HepG2 (cell line): ENCODE data around the gene PTGR2. TPM values are rescaled to one million over a fixed set of nuclear protein-coding genes. Genes with fewer than 3 reads are reported as not detected.
"Not testable (repeated sequence)": the region's sequence is repeated elsewhere in the genome, so short reads cannot be mapped to it uniquely, and the experiment has no call there.

Experiments
- ATAC-seq: fragments of 200-7000 bp; cut with Tn5 transposase; 3 replicates; pipeline ENCODE4 v1.9.1; 2020; ENCODE audit warnings: mild to moderate bottlenecking, moderate library complexity
- BruUV-seq: library from RNA; stranded (reverse); fragments of 400-500 nt; replicated peaks from 2 replicates; lab custom pipeline; 2021; lab: Mats Ljungman, UMichigan
- CTCF ChIA-PET: fragments of 300-600 bp; formaldehyde crosslinking; extraction: SDS; loops from one replicate; lab custom pipeline; 2021; ENCODE audit warnings: low total read pairs, inconsistent platforms, low intra/inter-chr PET ratio; lab: Yijun Ruan, JAX
- POLR2A ChIA-PET: fragments of 350-600 bp; sonication (Branson Sonifier 250); formaldehyde crosslinking; loops from one replicate; lab custom pipeline; 2020; ENCODE audit warnings: antibody characterized with exemption, inconsistent platforms; lab: Yijun Ruan, JAX
- DNase-seq: peaks from one replicate; pipeline ENCODE4 v3.0.0-alpha.2; 2015; ENCODE audit warnings: low spot score
- FAIRE-seq: peaks from 3 replicates; lab custom pipeline; 2011; peaks lifted over from hg19 to GRCh38; lab: Jason Lieb, UNC
- H2AFZ ChIP-seq: one replicate; pipeline ENCODE4 v1.6.1; 2011; ENCODE audit warnings: low read length, inconsistent platforms
- H3K27ac ChIP-seq: fragments of 300-600 bp; 3 replicates; pipeline ENCODE4 v1.8.0; 2011; ENCODE audit warnings: mixed run types, mild to moderate bottlenecking, mixed read lengths, low read length, inconsistent platforms; ENCODE audit not compliant: insufficient read depth; ENCODE audit errors: extremely low read length
- H3K27me3 ChIP-seq, 2 experiments: fragments of 200-600 bp in 1 of 2; 2 replicates in 1 of 2; 3 replicates in 1 of 2; pipeline versions ENCODE4 v1.6.0 to v1.8.0; 2011; ENCODE audit warnings: low read length in 2 of 2, mild to moderate bottlenecking in 2 of 2, moderate library complexity in 2 of 2, inconsistent platforms in 1 of 2; ENCODE audit not compliant: insufficient read depth in 2 of 2, control insufficient read depth in 1 of 2
- H3K36me3 ChIP-seq, 2 experiments: fragments of 200-600 bp in 1 of 2; replicated peaks in 1 of 2; 2 replicates in 1 of 2; 3 replicates in 1 of 2; pipeline versions ENCODE4 v1.5.1 to v1.8.0; 2011; ENCODE audit warnings: low read length in 2 of 2, inconsistent platforms in 1 of 2; ENCODE audit not compliant: insufficient read depth in 2 of 2, control insufficient read depth in 1 of 2
- H3K4me1 ChIP-seq: 2 replicates; pipeline ENCODE4 v1.5.1; 2012; ENCODE audit warnings: low read length, inconsistent platforms; ENCODE audit not compliant: insufficient read depth
- H3K4me2 ChIP-seq: 2 replicates; pipeline ENCODE4 v1.6.0; 2011; ENCODE audit warnings: low read depth, low read length, inconsistent platforms
- H3K4me3 ChIP-seq, 3 experiments: fragments of 200-600 bp in 1 of 3; sonication (generic), shearing (Covaris generic) in 1 of 3; replicated peaks in 1 of 3; 2 replicates each; pipeline ENCODE4 v1.5.1; 2011 to 2016; ENCODE audit warnings: low read length in 3 of 3, inconsistent platforms in 2 of 3, low read depth in 2 of 3, mild to moderate bottlenecking in 2 of 3, control low read depth in 1 of 3, mixed read lengths in 1 of 3; ENCODE audit not compliant: insufficient read depth in 1 of 3
- H3K79me2 ChIP-seq: one replicate; pipeline ENCODE4 v1.6.1; 2011; ENCODE audit warnings: low read length, inconsistent platforms; ENCODE audit not compliant: insufficient read depth
- H3K9ac ChIP-seq: 2 replicates; pipeline ENCODE4 v1.6.0; 2011; ENCODE audit warnings: mild to moderate bottlenecking, low read depth, low read length, inconsistent platforms; ENCODE audit not compliant: insufficient read depth
- H3K9me3 ChIP-seq: 2 replicates; pipeline ENCODE4 v1.5.1; 2012; ENCODE audit warnings: mild to moderate bottlenecking, low read length
- H4K20me1 ChIP-seq: 2 replicates; pipeline ENCODE4 v1.6.0; 2011; ENCODE audit warnings: inconsistent platforms, mild to moderate bottlenecking, low read length, moderate library complexity; ENCODE audit not compliant: insufficient read depth
- PAF1 ChIP-seq: IDR thresholded peaks from 2 replicates; pipeline ENCODE4 v1.6.1; 2016; ENCODE audit warnings: missing genetic modification reagents, missing compliant biosample characterization
- SETDB1 ChIP-seq: sonication (generic); formaldehyde crosslinking; IDR thresholded peaks from 2 replicates; pipeline ENCODE4 v1.5.1; 2020; ENCODE audit warnings: missing genetic modification reagents, mild to moderate bottlenecking, borderline replicate concordance
- ZBTB3 ChIP-seq: sonication (generic); formaldehyde crosslinking; IDR thresholded peaks from 2 replicates; pipeline ENCODE4 v1.4.0; 2020; ENCODE audit warnings: low read depth, mild to moderate bottlenecking, moderate library complexity, missing genetic modification reagents, borderline replicate concordance
- ZNF260 ChIP-seq: sonication (generic); formaldehyde crosslinking; IDR thresholded peaks from 2 replicates; pipeline ENCODE4 v1.4.0; 2020; ENCODE audit warnings: missing genetic modification reagents, low read depth, mild to moderate bottlenecking, borderline replicate concordance
- WGBS: methylation state at CpG from one replicate; pipeline ENCODE4 v1.1.6; 2017; ENCODE audit warnings: low lambda C conversion rate; 5-methylcytosine and 5-hydroxymethylcytosine counted together
- in situ Hi-C: cut with HindIII; loops from 2 replicates; pipeline ENCODE4 v1.10.0; 2017; ENCODE audit warnings: low pct_unique_long_range_greater_than_20kb; ENCODE audit not compliant: extremely low pct_ligation_motif_present
- intact Hi-C: fragments of 100-400 bp; cut with micrococcal nuclease; formaldehyde crosslinking; loops from one replicate; pipeline ENCODE4 v1.10.0; 2022; ENCODE audit not compliant: unreplicated experiment
- polyA plus RNA-seq, 8 experiments: library from polyadenylated mRNA; depleted of rRNA in 3 of 8; stranded (reverse) in 7 of 8; unstranded in 1 of 8; fragments of >200 nt; fragmentation: Illumina TruSeq in 4 of 8; extraction: Trizol in 4 of 8; gene quantifications; 2 replicates each; pipeline versions ENCODE4 v1.2.1 to v1.2.3, GENCODE V29; 2011 to 2016; ENCODE audit warnings: low read depth in 4 of 8, missing spikeins in 1 of 8, mixed read lengths in 1 of 8; ENCODE audit not compliant: insufficient read depth in 1 of 8
- total RNA-seq, 5 experiments: library from RNA; depleted of rRNA; stranded (reverse); fragments of >200 nt; fragmentation: Illumina TruSeq; extraction: Trizol; gene quantifications; 2 replicates each; pipeline ENCODE4 v1.2.3, GENCODE V29; 2016; ENCODE audit warnings: low read depth in 1 of 5
- TF ChIP-seq, protein P1 (sequence below): sonication (generic); formaldehyde crosslinking; IDR thresholded peaks from 2 replicates; pipeline ENCODE4 v1.5.0; 2020; ENCODE audit warnings: missing genetic modification reagents, mild to moderate bottlenecking, borderline replicate concordance
- TF ChIP-seq, protein P2 (sequence below): sonication (generic); formaldehyde crosslinking; IDR thresholded peaks from 2 replicates; pipeline ENCODE4 v1.4.0; 2020; ENCODE audit warnings: mild to moderate bottlenecking, low read depth, missing genetic modification reagents

PTGR2 gene
- total and polyA plus RNA-seq, 2 of the 13 experiments (the other 11 are each of a cell fraction or from before 2014, with no cell fraction given), result 3.0 to 4.3 TPM

DNA sequence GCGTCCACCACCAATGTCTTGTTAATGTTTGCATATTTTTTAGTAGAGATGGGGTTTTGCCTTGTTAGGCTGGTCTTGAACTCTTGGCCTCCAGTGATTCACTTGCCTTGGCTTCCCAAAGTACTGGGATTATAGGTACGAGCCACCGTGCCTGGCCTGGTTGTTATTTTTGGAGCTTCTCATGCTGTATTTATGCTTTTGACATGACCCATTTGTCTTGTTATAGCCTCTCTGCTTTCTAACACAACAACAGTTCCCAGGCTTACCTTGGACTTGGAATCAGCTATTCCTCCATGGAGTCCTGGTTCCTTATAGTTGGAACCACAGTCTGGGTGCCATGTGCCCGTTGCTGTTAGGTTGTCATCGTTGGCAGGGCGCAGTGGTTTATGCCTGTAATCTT lies 64.7 kb downstream of the PTGR2 start:
- TF ChIP-seq SETDB1 (CRISPR knock-in tag) (no peak), ZNF260 (CRISPR knock-in tag) (no peak), ZBTB3 (no peak), PAF1 (CRISPR knock-in tag) (no peak)
- TF ChIP-seq, protein P1, sequence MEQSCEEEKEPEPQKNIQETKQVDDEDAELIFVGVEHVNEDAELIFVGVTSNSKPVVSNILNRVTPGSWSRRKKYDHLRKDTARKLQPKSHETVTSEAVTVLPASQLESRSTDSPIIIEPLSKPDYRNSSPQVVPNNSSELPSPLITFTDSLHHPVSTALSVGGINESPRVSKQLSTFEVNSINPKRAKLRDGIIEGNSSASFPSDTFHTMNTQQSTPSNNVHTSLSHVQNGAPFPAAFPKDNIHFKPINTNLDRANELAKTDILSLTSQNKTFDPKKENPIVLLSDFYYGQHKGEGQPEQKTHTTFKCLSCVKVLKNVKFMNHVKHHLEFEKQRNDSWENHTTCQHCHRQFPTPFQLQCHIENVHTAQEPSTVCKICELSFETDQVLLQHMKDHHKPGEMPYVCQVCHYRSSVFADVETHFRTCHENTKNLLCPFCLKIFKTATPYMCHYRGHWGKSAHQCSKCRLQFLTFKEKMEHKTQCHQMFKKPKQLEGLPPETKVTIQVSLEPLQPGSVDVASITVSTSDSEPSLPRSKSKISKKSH (CRISPR knock-in tag), result no peak
- TF ChIP-seq, protein P2, sequence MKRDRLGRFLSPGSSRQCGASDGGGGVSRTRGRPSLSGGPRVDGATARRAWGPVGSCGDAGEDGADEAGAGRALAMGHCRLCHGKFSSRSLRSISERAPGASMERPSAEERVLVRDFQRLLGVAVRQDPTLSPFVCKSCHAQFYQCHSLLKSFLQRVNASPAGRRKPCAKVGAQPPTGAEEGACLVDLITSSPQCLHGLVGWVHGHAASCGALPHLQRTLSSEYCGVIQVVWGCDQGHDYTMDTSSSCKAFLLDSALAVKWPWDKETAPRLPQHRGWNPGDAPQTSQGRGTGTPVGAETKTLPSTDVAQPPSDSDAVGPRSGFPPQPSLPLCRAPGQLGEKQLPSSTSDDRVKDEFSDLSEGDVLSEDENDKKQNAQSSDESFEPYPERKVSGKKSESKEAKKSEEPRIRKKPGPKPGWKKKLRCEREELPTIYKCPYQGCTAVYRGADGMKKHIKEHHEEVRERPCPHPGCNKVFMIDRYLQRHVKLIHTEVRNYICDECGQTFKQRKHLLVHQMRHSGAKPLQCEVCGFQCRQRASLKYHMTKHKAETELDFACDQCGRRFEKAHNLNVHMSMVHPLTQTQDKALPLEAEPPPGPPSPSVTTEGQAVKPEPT (CRISPR knock-in tag), result no peak
- peaks cover 8 to 45% of the 10 kb centered on the region in 2 experiments for H3K36me3 ChIP-seq
- WGBS, result 100% methylated on average over 6 of the region's 6 CpGs
- no peaks in the 10 kb centered on the region for H3K79me2 ChIP-seq
- POLR2A ChIA-PET, result no interaction called here
- no peak for DNase-seq
- CTCF ChIA-PET, result no interaction called here
- FAIRE-seq, result no peak
- no peak overlapping the region for H3K27ac ChIP-seq
- H3K9ac ChIP-seq, result no peak overlapping the region
- no peak overlapping the region for H3K4me3 ChIP-seq
- BruUV-seq, result no TSS peak
- in situ Hi-C loops (no loop called here), intact Hi-C loops (no loop called here)
- no peaks in the 10 kb centered on the region for H4K20me1 ChIP-seq
- no peaks in the 10 kb centered on the region for H3K4me1 ChIP-seq
- H3K9me3 ChIP-seq, result no peaks in the 10 kb centered on the region
- no peak for ATAC-seq
- H2AFZ ChIP-seq, result no peak overlapping the region
- no peak overlapping the region for H3K4me2 ChIP-seq
- H3K27me3 ChIP-seq, result no peaks in the 10 kb centered on the region

DNA sequence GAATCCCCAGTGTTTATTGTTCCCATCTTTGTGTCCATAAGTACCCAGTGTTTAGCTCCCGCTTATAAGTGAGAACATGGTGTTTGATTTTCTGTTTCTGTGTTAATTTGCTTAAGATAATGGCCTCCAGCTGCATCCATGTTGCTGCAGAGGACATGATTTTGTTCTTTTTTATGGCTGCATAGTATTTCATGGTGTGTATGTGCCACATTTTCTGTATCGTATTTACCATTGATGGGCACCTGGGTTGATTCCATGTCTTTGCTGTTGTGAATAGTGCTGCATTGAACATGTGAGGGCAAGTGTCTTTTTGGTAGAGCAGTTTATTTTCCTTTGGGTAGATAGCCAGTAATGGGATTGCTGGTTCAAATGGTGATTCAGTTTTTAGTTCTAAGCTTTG lies 67.8 kb downstream of the PTGR2 start:
- H2AFZ ChIP-seq, DNase-seq, H3K27me3 ChIP-seq, BruUV-seq, H4K20me1 ChIP-seq, ATAC-seq, in situ Hi-C loops, CTCF ChIA-PET, POLR2A ChIA-PET, H3K9me3 ChIP-seq, H3K27ac ChIP-seq, intact Hi-C loops, H3K4me2 ChIP-seq, H3K4me1 ChIP-seq, H3K9ac ChIP-seq, FAIRE-seq, H3K4me3 ChIP-seq, H3K79me2 ChIP-seq: not testable (repeated sequence)
- peaks cover 19 to 55% of the 10 kb centered on the region in 2 experiments for H3K36me3 ChIP-seq
- WGBS, result 98% methylated on average over 2 of the region's 2 CpGs
